GM12878 (cell line): ENCODE data around the gene ATF3. TPM values are rescaled to one million over a fixed set of nuclear protein-coding genes. Genes with fewer than 3 reads are reported as not detected.

Experiments used
- ATAC-seq: fragments of 200-7000 bp; cut with Tn5 transposase; 3 replicates; pipeline ENCODE4 v1.9.1; 2020; ENCODE audit warnings: mild to moderate bottlenecking, moderate library complexity
- BruUV-seq: library from RNA; stranded (reverse); fragments of 400-500 nt; replicated peaks from 2 replicates; lab custom pipeline; 2021; lab: Mats Ljungman, UMichigan
- CTCF ChIA-PET: fragments of 300-600 bp; sonication (Branson Sonifier 250); formaldehyde crosslinking; extraction: SDS; loops from one replicate; lab custom pipeline; 2021; ENCODE audit warnings: inconsistent platforms; lab: Yijun Ruan, JAX
- POLR2A ChIA-PET: fragments of 350-600 bp; formaldehyde crosslinking; extraction: SDS; loops from one replicate; lab custom pipeline; 2021; ENCODE audit warnings: inconsistent platforms; lab: Charles Lee
- RAD21 ChIA-PET: fragments of 300-600 bp; sonication (Branson Sonifier 250); formaldehyde crosslinking; loops from one replicate; lab custom pipeline; 2023; ENCODE audit warnings: antibody characterized with exemption; ENCODE audit not compliant: unreplicated experiment; lab: Charles Lee
- SMC1A ChIA-PET: fragments of 300-600 bp; sonication (Branson Sonifier 250); formaldehyde crosslinking; loops from one replicate; lab custom pipeline; 2023; ENCODE audit not compliant: unreplicated experiment, uncharacterized antibody; lab: Charles Lee
- DNase-seq: peaks from one replicate; pipeline ENCODE4 v3.0.0-alpha.2; 2011; ENCODE audit warnings: low read depth, low spot score
- FAIRE-seq: peaks from 3 replicates; lab custom pipeline; 2011; peaks lifted over from hg19 to GRCh38; lab: Jason Lieb, UNC
- H2AFZ ChIP-seq: 2 replicates; pipeline ENCODE4 v1.6.0; 2011; ENCODE audit warnings: low read depth, low read length, control low read depth; ENCODE audit not compliant: control insufficient read depth
- H3K27ac ChIP-seq: 2 replicates; pipeline ENCODE4 v1.5.1; 2011; ENCODE audit warnings: control low read depth; ENCODE audit not compliant: control insufficient read depth, insufficient read depth
- H3K27me3 ChIP-seq, 2 experiments: replicated peaks in 1 of 2; 2 replicates each; pipeline versions ENCODE4 v1.6.0 to v1.6.1; 2011; ENCODE audit warnings: low read length in 1 of 2; ENCODE audit not compliant: control insufficient read depth in 2 of 2, insufficient read depth in 2 of 2
- H3K36me3 ChIP-seq, 2 experiments: 2 replicates each; pipeline ENCODE4 v1.5.1; 2011; ENCODE audit warnings: low read length in 1 of 2; ENCODE audit not compliant: control insufficient read depth in 2 of 2, insufficient read depth in 2 of 2
- H3K4me1 ChIP-seq: 2 replicates; pipeline ENCODE4 v1.6.1; 2011; ENCODE audit warnings: mild to moderate bottlenecking, low read length, moderate library complexity, mixed read lengths; ENCODE audit not compliant: control insufficient read depth, insufficient read depth
- H3K4me2 ChIP-seq: 2 replicates; pipeline ENCODE4 v1.6.0; 2011; ENCODE audit warnings: control low read depth; ENCODE audit not compliant: control insufficient read depth, insufficient read depth
- H3K4me3 ChIP-seq: fragments of 200-600 bp; sonication (generic); 2 replicates; pipeline ENCODE4 v1.5.1; 2016
- H3K79me2 ChIP-seq: 2 replicates; pipeline ENCODE4 v1.6.0; 2011; ENCODE audit warnings: low read length; ENCODE audit not compliant: control insufficient read depth, insufficient read depth
- H3K9ac ChIP-seq: 2 replicates; pipeline ENCODE4 v1.8.0; 2011; ENCODE audit warnings: low read length, control low read depth, mixed read lengths; ENCODE audit not compliant: control insufficient read depth, insufficient read depth
- H3K9me3 ChIP-seq: replicated peaks from 3 replicates; pipeline ENCODE4 v1.5.1; 2011; ENCODE audit warnings: mild to moderate bottlenecking, low read length; ENCODE audit not compliant: control insufficient read depth, insufficient read depth
- H4K20me1 ChIP-seq: 2 replicates; pipeline ENCODE4 v1.6.0; 2011; ENCODE audit not compliant: control insufficient read depth, insufficient read depth
- CREB1 ChIP-seq: IDR thresholded peaks from 2 replicates; pipeline ENCODE4 v1.6.1; 2012; ENCODE audit warnings: low read depth, mild to moderate bottlenecking, inconsistent platforms
- HCFC1 ChIP-seq: fragments of 150-350 bp; IDR thresholded peaks from 2 replicates; pipeline ENCODE4 v1.6.1; 2014; ENCODE audit warnings: low read length
- IRF4 ChIP-seq: IDR thresholded peaks from 2 replicates; pipeline ENCODE4 v1.6.1; 2011; ENCODE audit warnings: low read depth, low read length
- MYB ChIP-seq: fragments of 150-350 bp; IDR thresholded peaks from 2 replicates; pipeline ENCODE4 v1.6.1; 2014; ENCODE audit warnings: mild to moderate bottlenecking, low read depth, low read length, borderline replicate concordance
- NFYA ChIP-seq: IDR thresholded peaks from 2 replicates; pipeline ENCODE4 v1.6.1; 2011; ENCODE audit warnings: low read depth, mild to moderate bottlenecking, low read length, improper control_type of control experiment, borderline replicate concordance
- PBX3 ChIP-seq: IDR thresholded peaks from 2 replicates; pipeline ENCODE4 v1.6.1; 2011; ENCODE audit warnings: mild to moderate bottlenecking, low read depth, low read length, moderate library complexity; ENCODE audit not compliant: insufficient replicate concordance
- RFX5 ChIP-seq: IDR thresholded peaks from 2 replicates; pipeline ENCODE4 v1.6.1; 2011; ENCODE audit warnings: low read depth, low read length, improper control_type of control experiment
- SREBF1 ChIP-seq: IDR thresholded peaks from 2 replicates; pipeline ENCODE4 v1.6.1; 2012; ENCODE audit warnings: mild to moderate bottlenecking, low read length
- STAT3 ChIP-seq: IDR thresholded peaks from 2 replicates; pipeline ENCODE4 v1.6.1; 2011; ENCODE audit warnings: low read depth, low read length, improper control_type of control experiment
- ZNF384 ChIP-seq: IDR thresholded peaks from 2 replicates; pipeline ENCODE4 v1.6.1; 2012; ENCODE audit warnings: low read depth, mild to moderate bottlenecking, low read length, improper control_type of control experiment, borderline replicate concordance
- ZNF687 ChIP-seq: fragments of 450-650 bp; IDR thresholded peaks from 2 replicates; pipeline ENCODE4 v1.6.1; 2017; ENCODE audit warnings: mild to moderate bottlenecking, moderate library complexity
- WGBS: methylation state at CpG from one replicate; pipeline ENCODE4 v1.1.6; 2016; ENCODE audit warnings: low lambda C conversion rate; ENCODE audit not compliant: insufficient replicate concordance, insufficient coverage; ENCODE audit errors: missing lambda C conversion rate; 5-methylcytosine and 5-hydroxymethylcytosine counted together
- in situ Hi-C: fragments of 300-500 bp; cut with MboI; formaldehyde crosslinking; loops from 9 replicates; pipeline ENCODE4 v1.14.3; 2018; ENCODE audit warnings: mixed read lengths
- intact Hi-C: fragments of 100-400 bp; cut with micrococcal nuclease; formaldehyde crosslinking; loops from one replicate; pipeline ENCODE4 v1.14.2; 2022; ENCODE audit not compliant: unreplicated experiment
- polyA plus RNA-seq, 11 experiments: library from polyadenylated mRNA; depleted of rRNA in 4 of 11; unstranded in 6 of 11; stranded (reverse) in 5 of 11; fragments of >200 nt; fragmentation: Nextera tagmentation in 4 of 11; fragmentation: Illumina TruSeq in 1 of 11; extraction: Ambion mirVana in 4 of 11; extraction: Trizol in 1 of 11; gene quantifications; 1 replicate in 1 of 11; 2 replicates in 10 of 11; pipeline versions ENCODE4 v1.2.1 to v1.2.3, GENCODE V29; 2011 to 2016; ENCODE audit warnings: inconsistent platforms in 2 of 11, missing spikeins in 2 of 11, low read depth in 1 of 11
- total RNA-seq, 4 experiments: library from RNA; depleted of rRNA in 3 of 4; stranded (reverse); fragments of >200 nt in 3 of 4; fragmentation: Illumina TruSeq in 1 of 4; extraction: Trizol in 1 of 4; gene quantifications; 2 replicates each; pipeline versions ENCODE4 v1.2.1 to v1.2.3, GENCODE V29; 2013 to 2021

The ATF3 gene
- total and polyA plus RNA-seq, 10 of the 15 experiments (the other 5 are each of a cell fraction or from before 2014, with no cell fraction given) = 3.0 to 13.9 (median 8.3) TPM

DNA sequence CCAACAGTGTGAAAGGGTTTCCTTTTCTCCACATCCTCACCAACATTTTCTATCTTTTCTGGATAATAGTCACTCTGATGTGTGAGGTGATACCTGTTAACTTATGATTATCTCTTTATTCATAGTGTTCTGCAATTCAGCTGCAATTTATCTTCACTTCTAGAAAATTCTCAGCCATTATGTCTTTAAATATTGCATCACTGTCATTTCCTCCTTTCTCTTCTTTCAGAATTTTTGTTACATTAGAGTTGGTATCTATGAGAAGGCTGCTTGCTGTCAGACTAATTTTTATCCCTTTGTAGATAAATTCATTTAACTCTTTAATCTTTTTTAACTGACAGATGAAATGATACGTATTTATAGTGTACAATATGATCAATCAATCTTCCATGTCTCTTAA is 30.5 kb upstream of the ATF3 start:
- CTCF ChIA-PET = interaction anchor here (1.2 to 1.5 kb wide), 2 partner anchors 10 to 17 kb away, joined by 3 read pairs; no protein-coding TSS in a partner anchor
- no TSS peak for BruUV-seq
- DNase-seq (no peak), FAIRE-seq (no peak), ATAC-seq (no peak)
- Histone ChIP-seq H3K27me3 (no peaks in the 10 kb centered on the region), H3K9ac (no peak overlapping the region), H3K27ac (no peak overlapping the region), H3K36me3 (no peaks in the 10 kb centered on the region), H3K4me2 (no peak overlapping the region), H2AFZ (no peak overlapping the region), H3K9me3 (no peaks in the 10 kb centered on the region), H3K4me3 (no peak overlapping the region), H3K79me2 (no peaks in the 10 kb centered on the region), H3K4me1 (no peaks in the 10 kb centered on the region; the same call in 1 of the 2 replicates), H4K20me1 (no peaks in the 10 kb centered on the region)
- no peak for TF ChIP-seq RFX5
- TF ChIP-seq PBX3 = no peak
- TF ChIP-seq ZNF384 = no peak
- no peak for TF ChIP-seq IRF4
- TF ChIP-seq MYB = no peak
- no peak for TF ChIP-seq CREB1
- TF ChIP-seq STAT3 = no peak
- no peak for TF ChIP-seq NFYA
- no peak for TF ChIP-seq SREBF1
- no peak for TF ChIP-seq ZNF687
- no peak for TF ChIP-seq HCFC1
- WGBS = 0% methylated on average over 1 of the region's 1 CpG
- SMC1A ChIA-PET = interaction anchor here (0.6 to 1.1 kb wide), 2 partner anchors 8 to 31 kb away, joined by 4 read pairs; partner anchors contain the start of gene ATF3
- intact Hi-C loops = no loop called here
- POLR2A ChIA-PET = interaction anchor here (0.6 kb wide), 1 partner anchor 474 kb away, joined by 3 read pairs; no protein-coding TSS in a partner anchor
- RAD21 ChIA-PET = interaction anchor here (1.6 kb wide), 1 partner anchor 11 kb away, joined by 4 read pairs; no protein-coding TSS in a partner anchor
- in situ Hi-C loops = no loop called here
